CD14-positive monocyte (primary cell): ENCODE data around the gene PLEKHM2. TPM values are rescaled to one million over a fixed set of nuclear protein-coding genes. Genes with fewer than 3 reads are reported as not detected.
A peak's percentile ranks its signal among the peaks of the same experiment; 100 is the strongest.

Experiments used
- DNase-seq, 3 donors: peaks; one replicate each; pipeline ENCODE4 v3.0.0-alpha.2; 2011 to 2022
- H2AFZ ChIP-seq: 2 replicates; pipeline ENCODE4 v1.6.0; 2012; ENCODE audit warnings: mild to moderate bottlenecking, low read depth, low read length, inconsistent platforms; ENCODE audit not compliant: insufficient read depth, poor library complexity, severe bottlenecking
- H3K27ac ChIP-seq, 2 donors: 1 replicate in 1 of 2; 2 replicates in 1 of 2; pipeline ENCODE4 v1.5.1; 2012 to 2013; ENCODE audit warnings: low read length in 2 of 2, control low read depth in 1 of 2, inconsistent platforms in 1 of 2, low read depth in 1 of 2, mild to moderate bottlenecking in 1 of 2
- H3K27me3 ChIP-seq, 2 donors: one replicate each; pipeline versions ENCODE4 v1.6.0 to v1.6.1; 2011 to 2013; ENCODE audit warnings: low read length in 2 of 2; ENCODE audit not compliant: control insufficient read depth in 2 of 2, insufficient read depth in 2 of 2
- H3K36me3 ChIP-seq, 2 donors: replicated peaks in 1 of 2; 1 replicate in 1 of 2; 2 replicates in 1 of 2; pipeline versions ENCODE4 v1.5.1 to v1.6.1; 2012 to 2013; ENCODE audit warnings: low read length in 2 of 2, control low read depth in 1 of 2, inconsistent platforms in 1 of 2, mild to moderate bottlenecking in 1 of 2; ENCODE audit not compliant: insufficient read depth in 2 of 2, control insufficient read depth in 1 of 2
- H3K4me1 ChIP-seq, 2 donors: 1 replicate in 1 of 2; 2 replicates in 1 of 2; pipeline versions ENCODE4 v1.5.1 to v1.6.1; 2012 to 2013; ENCODE audit warnings: low read length in 2 of 2, control low read depth in 1 of 2, inconsistent platforms in 1 of 2, mild to moderate bottlenecking in 1 of 2, moderate library complexity in 1 of 2; ENCODE audit not compliant: insufficient read depth in 2 of 2, control insufficient read depth in 1 of 2
- H3K4me2 ChIP-seq: replicated peaks from 2 replicates; pipeline ENCODE3; 2012; ENCODE audit warnings: low read length, moderate library complexity, mild to moderate bottlenecking; ENCODE audit not compliant: poor library complexity, severe bottlenecking; ENCODE audit errors: extremely low read depth
- H3K4me3 ChIP-seq, 3 experiments: fragments of 200-600 bp in 1 of 3; sonication (generic) in 1 of 3; replicated peaks in 1 of 3; 1 replicate in 2 of 3; 2 replicates in 1 of 3; pipeline ENCODE4 v1.5.1; 2011 to 2013; ENCODE audit warnings: low read length in 3 of 3, mild to moderate bottlenecking in 3 of 3, control low read depth in 2 of 3, low read depth in 2 of 3, inconsistent platforms in 1 of 3, moderate library complexity in 1 of 3
- H3K79me2 ChIP-seq: 2 replicates; pipeline ENCODE4 v1.6.0; 2012; ENCODE audit warnings: mild to moderate bottlenecking, control low read depth, inconsistent platforms, low read length, moderate library complexity; ENCODE audit not compliant: insufficient read depth
- H3K9ac ChIP-seq: 2 replicates; pipeline ENCODE4 v1.6.0; 2017; ENCODE audit warnings: low read length, mild to moderate bottlenecking; ENCODE audit not compliant: insufficient read depth, poor library complexity, severe bottlenecking
- H3K9me3 ChIP-seq, 2 donors: replicated peaks in 1 of 2; 1 replicate in 1 of 2; 2 replicates in 1 of 2; pipeline versions ENCODE4 v1.5.1 to v1.6.1; 2012 to 2013; ENCODE audit warnings: low read length in 2 of 2, control low read depth in 1 of 2; ENCODE audit not compliant: control insufficient read depth in 1 of 2, insufficient read depth in 1 of 2
- H4K20me1 ChIP-seq: 2 replicates; pipeline ENCODE4 v1.6.0; 2012; ENCODE audit warnings: mild to moderate bottlenecking, low read length, control low read depth, moderate library complexity; ENCODE audit not compliant: insufficient read depth
- H3K27ac Mint-ChIP-seq, 7 donors: one replicate each; pipeline ENCODE4 v1.8.0; 2020; ENCODE audit warnings: mild to moderate bottlenecking in 7 of 7, mixed read lengths in 7 of 7, moderate library complexity in 6 of 7, inconsistent platforms in 2 of 7
- H3K27me3 Mint-ChIP-seq, 3 donors: one replicate each; pipeline ENCODE4 v1.8.0; 2021 to 2022; ENCODE audit warnings: low read depth in 3 of 3, mild to moderate bottlenecking in 3 of 3, mixed read lengths in 3 of 3, moderate library complexity in 3 of 3, inconsistent platforms in 1 of 3
- H3K36me3 Mint-ChIP-seq, 2 donors: one replicate each; pipeline ENCODE4 v1.8.0; 2020; ENCODE audit warnings: mixed read lengths in 2 of 2, inconsistent platforms in 1 of 2, mild to moderate bottlenecking in 1 of 2
- H3K4me1 Mint-ChIP-seq: one replicate; pipeline ENCODE4 v1.8.0; 2020; ENCODE audit warnings: mild to moderate bottlenecking, mixed read lengths
- H3K4me3 Mint-ChIP-seq, 2 donors: one replicate each; pipeline ENCODE4 v1.8.0; 2020; ENCODE audit warnings: mild to moderate bottlenecking in 2 of 2, mixed read lengths in 2 of 2, moderate library complexity in 1 of 2
- H3K9me3 Mint-ChIP-seq, 7 donors: one replicate each; pipeline ENCODE4 v1.8.0; 2020 to 2022; ENCODE audit warnings: mixed read lengths in 7 of 7, mild to moderate bottlenecking in 6 of 7, moderate library complexity in 6 of 7, inconsistent platforms in 2 of 7
- CTCF ChIP-seq: fragments of 200-600 bp; IDR thresholded peaks from one replicate; pipeline ENCODE4 v1.8.0; 2022; ENCODE audit warnings: antibody characterized with exemption, mild to moderate bottlenecking
- WGBS: methylation state at CpG from one replicate; pipeline ENCODE4 v1.1.5; 2013; ENCODE audit warnings: missing lambda C conversion rate; ENCODE audit not compliant: insufficient coverage; 5-methylcytosine and 5-hydroxymethylcytosine counted together
- intact Hi-C, 2 donors: fragments of 100-400 bp; cut with micrococcal nuclease; formaldehyde crosslinking; loops; one replicate each; pipeline versions ENCODE4 v1.15.0 to v1.15.1; 2023
- polyA plus RNA-seq, 3 donors: library from polyadenylated mRNA; depleted of rRNA in 1 of 3; unstranded in 2 of 3; stranded (reverse) in 1 of 3; fragments of 300-500 nt in 2 of 3; fragments of >200 nt in 1 of 3; fragmentation: Illumina TruSeq in 2 of 3; gene quantifications; 1 replicate in 2 of 3; 2 replicates in 1 of 3; pipeline ENCODE4 v1.2.3, GENCODE V29; 2012 to 2021

PLEKHM2 gene
- polyA plus RNA-seq, 3 donors: 4.0 to 79.3 (median 5.8) TPM

- no peak for DNase-seq
- no peaks in the 10 kb centered on the region for H3K9me3 ChIP-seq
- Mint-ChIP-seq H3K27me3 (no peaks in the 10 kb centered on the region), H3K4me1 (no peaks in the 10 kb centered on the region), H3K36me3 (peaks cover 60 to 85% of the 10 kb centered on the region in 2 donors), H3K27ac (no peak overlapping the region), H3K4me3 (no peak overlapping the region), H3K9me3 (no peaks in the 10 kb centered on the region)
- H3K27me3 ChIP-seq: no peaks in the 10 kb centered on the region
- WGBS: 98% methylated on average over 10 of the region's 11 CpGs
- no peak overlapping the region for H3K4me2 ChIP-seq
- H3K79me2 ChIP-seq: peaks cover 24% of the 10 kb centered on the region
- peaks cover 67 to 83% of the 10 kb centered on the region in 2 donors for H3K36me3 ChIP-seq
- no peak overlapping the region for H2AFZ ChIP-seq
- H4K20me1 ChIP-seq: peaks cover 77% of the 10 kb centered on the region
- no peak for TF ChIP-seq CTCF
- H3K27ac ChIP-seq: no peak overlapping the region
- H3K9ac ChIP-seq: no peak overlapping the region
- H3K4me3 ChIP-seq: no peak overlapping the region
- intact Hi-C loops: no loop called here
- no peaks in the 10 kb centered on the region for H3K4me1 ChIP-seq
These were observed 33.5 kb downstream of the PLEKHM2 start for GRCh38 chr1:15717418-15718125.

GRCh38 chr1:15718199-15718601 lies 34.1 kb downstream of the PLEKHM2 start:
- Mint-ChIP-seq H3K4me3 (no peak overlapping the region), H3K9me3 (no peaks in the 10 kb centered on the region), H3K36me3 (peaks cover 64 to 89% of the 10 kb centered on the region in 2 donors), H3K27me3 (no peaks in the 10 kb centered on the region), H3K27ac (peak overlapping the region in 1 of 7 donors; percentile 22), H3K4me1 (no peaks in the 10 kb centered on the region)
- Histone ChIP-seq H3K4me2 (no peak overlapping the region), H4K20me1 (peaks cover 76% of the 10 kb centered on the region), H3K4me1 (no peaks in the 10 kb centered on the region), H3K27ac (no peak overlapping the region), H2AFZ (no peak overlapping the region), H3K4me3 (no peak overlapping the region), H3K79me2 (peaks cover 20% of the 10 kb centered on the region), H3K9me3 (no peaks in the 10 kb centered on the region), H3K36me3 (peaks cover 73 to 88% of the 10 kb centered on the region in 2 donors), H3K9ac (no peak overlapping the region), H3K27me3 (no peaks in the 10 kb centered on the region)
- 95% methylated on average over 6 of the region's 8 CpGs for WGBS
- no peak for DNase-seq
- TF ChIP-seq CTCF: no peak
- intact Hi-C loops: no loop called here
